HG02798 (cell line): Measurements from ENCODE around the gene DENND2D.

ENCODE experiments used
- ATAC-seq: cut with Tn5 transposase; IDR thresholded peaks from one replicate; pipeline ENCODE4 v1.9.1; 2021; ENCODE audit warnings: mild to moderate bottlenecking; ENCODE audit not compliant: unreplicated experiment, poor library complexity

DENND2D gene

GRCh38 chr1:111199881-111200801 is at the start of gene DENND2D:
Gene DENND2D, minus strand, starts transcription at chr1:111200646. Its CDS starts 187 bp downstream, at chr1:111200459.
- ATAC-seq, result no peak

GRCh38 chr1:111249960-111250359 is 49.5 kb upstream of the DENND2D start:
- no peak for ATAC-seq

GRCh38 chr1:111247125-111247838 is 46.8 kb upstream of the DENND2D start:
- no peak for ATAC-seq

- ATAC-seq, result no peak
Observed at GRCh38 chr1:111242805-111243523, 42.5 kb upstream of the DENND2D start.

GRCh38 chr1:111241797-111242196 is 41.4 kb upstream of the DENND2D start:
- ATAC-seq, result no peak

GRCh38 chr1:111238056-111238795 is 37.8 kb upstream of the DENND2D start:
- ATAC-seq, result no peak

- no peak for ATAC-seq
Observed at GRCh38 chr1:111236806-111237205, 36.4 kb upstream of the DENND2D start.

GRCh38 chr1:111236379-111236778 is 35.9 kb upstream of the DENND2D start:
- ATAC-seq, result no peak

- no peak for ATAC-seq
Observed at GRCh38 chr1:111234866-111235265, 34.4 kb upstream of the DENND2D start.

GRCh38 chr1:111234258-111234657 is 33.8 kb upstream of the DENND2D start:
- ATAC-seq, result no peak

GRCh38 chr1:111232134-111232533 is 31.7 kb upstream of the DENND2D start:
- no peak for ATAC-seq

GRCh38 chr1:111228748-111229126 is 28.3 kb upstream of the DENND2D start:
- ATAC-seq, result no peak

GRCh38 chr1:111227851-111228747 is 27.7 kb upstream of the DENND2D start:
- ATAC-seq, result no peak

GRCh38 chr1:111227434-111227833 is 27.0 kb upstream of the DENND2D start, which contains the start of gene CHI3L2:
Gene CHI3L2, plus strand, starts transcription at chr1:111227713. Its CDS starts 17 bp downstream, at chr1:111227730.
- ATAC-seq, result no peak

GRCh38 chr1:111225717-111226400 is 25.4 kb upstream of the DENND2D start:
- no peak for ATAC-seq

GRCh38 chr1:111225091-111225490 is 24.6 kb upstream of the DENND2D start:
- ATAC-seq, result no peak

- ATAC-seq, result no peak
Observed at GRCh38 chr1:111223126-111223685, 22.8 kb upstream of the DENND2D start.
